CD14-positive monocyte (primary cell): ENCODE measurements around the gene CABP7. TPM values are rescaled to one million over a fixed set of nuclear protein-coding genes. Genes with fewer than 3 reads are reported as not detected.

Experiments used
- DNase-seq, 3 donors: peaks; one replicate each; pipeline ENCODE4 v3.0.0-alpha.2; 2011 to 2022
- H2AFZ ChIP-seq: 2 replicates; pipeline ENCODE4 v1.6.0; 2012; ENCODE audit warnings: mild to moderate bottlenecking, low read depth, low read length, inconsistent platforms; ENCODE audit not compliant: insufficient read depth, poor library complexity, severe bottlenecking
- H3K27ac ChIP-seq, 2 donors: 1 replicate in 1 of 2; 2 replicates in 1 of 2; pipeline ENCODE4 v1.5.1; 2012 to 2013; ENCODE audit warnings: low read length in 2 of 2, control low read depth in 1 of 2, inconsistent platforms in 1 of 2, low read depth in 1 of 2, mild to moderate bottlenecking in 1 of 2
- H3K27me3 ChIP-seq, 2 donors: one replicate each; pipeline versions ENCODE4 v1.6.0 to v1.6.1; 2011 to 2013; ENCODE audit warnings: low read length in 2 of 2; ENCODE audit not compliant: control insufficient read depth in 2 of 2, insufficient read depth in 2 of 2
- H3K36me3 ChIP-seq, 2 donors: replicated peaks in 1 of 2; 1 replicate in 1 of 2; 2 replicates in 1 of 2; pipeline versions ENCODE4 v1.5.1 to v1.6.1; 2012 to 2013; ENCODE audit warnings: low read length in 2 of 2, control low read depth in 1 of 2, inconsistent platforms in 1 of 2, mild to moderate bottlenecking in 1 of 2; ENCODE audit not compliant: insufficient read depth in 2 of 2, control insufficient read depth in 1 of 2
- H3K4me1 ChIP-seq, 2 donors: 1 replicate in 1 of 2; 2 replicates in 1 of 2; pipeline versions ENCODE4 v1.5.1 to v1.6.1; 2012 to 2013; ENCODE audit warnings: low read length in 2 of 2, control low read depth in 1 of 2, inconsistent platforms in 1 of 2, mild to moderate bottlenecking in 1 of 2, moderate library complexity in 1 of 2; ENCODE audit not compliant: insufficient read depth in 2 of 2, control insufficient read depth in 1 of 2
- H3K4me2 ChIP-seq: replicated peaks from 2 replicates; pipeline ENCODE3; 2012; ENCODE audit warnings: low read length, moderate library complexity, mild to moderate bottlenecking; ENCODE audit not compliant: poor library complexity, severe bottlenecking; ENCODE audit errors: extremely low read depth
- H3K4me3 ChIP-seq, 3 experiments: fragments of 200-600 bp in 1 of 3; sonication (generic) in 1 of 3; replicated peaks in 1 of 3; 1 replicate in 2 of 3; 2 replicates in 1 of 3; pipeline ENCODE4 v1.5.1; 2011 to 2013; ENCODE audit warnings: low read length in 3 of 3, mild to moderate bottlenecking in 3 of 3, control low read depth in 2 of 3, low read depth in 2 of 3, inconsistent platforms in 1 of 3, moderate library complexity in 1 of 3
- H3K79me2 ChIP-seq: 2 replicates; pipeline ENCODE4 v1.6.0; 2012; ENCODE audit warnings: mild to moderate bottlenecking, control low read depth, inconsistent platforms, low read length, moderate library complexity; ENCODE audit not compliant: insufficient read depth
- H3K9ac ChIP-seq: 2 replicates; pipeline ENCODE4 v1.6.0; 2017; ENCODE audit warnings: low read length, mild to moderate bottlenecking; ENCODE audit not compliant: insufficient read depth, poor library complexity, severe bottlenecking
- H3K9me3 ChIP-seq, 2 donors: replicated peaks in 1 of 2; 1 replicate in 1 of 2; 2 replicates in 1 of 2; pipeline versions ENCODE4 v1.5.1 to v1.6.1; 2012 to 2013; ENCODE audit warnings: low read length in 2 of 2, control low read depth in 1 of 2; ENCODE audit not compliant: control insufficient read depth in 1 of 2, insufficient read depth in 1 of 2
- H4K20me1 ChIP-seq: 2 replicates; pipeline ENCODE4 v1.6.0; 2012; ENCODE audit warnings: mild to moderate bottlenecking, low read length, control low read depth, moderate library complexity; ENCODE audit not compliant: insufficient read depth
- H3K27ac Mint-ChIP-seq, 7 donors: one replicate each; pipeline ENCODE4 v1.8.0; 2020; ENCODE audit warnings: mild to moderate bottlenecking in 7 of 7, mixed read lengths in 7 of 7, moderate library complexity in 6 of 7, inconsistent platforms in 2 of 7
- H3K27me3 Mint-ChIP-seq, 3 donors: one replicate each; pipeline ENCODE4 v1.8.0; 2021 to 2022; ENCODE audit warnings: low read depth in 3 of 3, mild to moderate bottlenecking in 3 of 3, mixed read lengths in 3 of 3, moderate library complexity in 3 of 3, inconsistent platforms in 1 of 3
- H3K36me3 Mint-ChIP-seq, 2 donors: one replicate each; pipeline ENCODE4 v1.8.0; 2020; ENCODE audit warnings: mixed read lengths in 2 of 2, inconsistent platforms in 1 of 2, mild to moderate bottlenecking in 1 of 2
- H3K4me1 Mint-ChIP-seq: one replicate; pipeline ENCODE4 v1.8.0; 2020; ENCODE audit warnings: mild to moderate bottlenecking, mixed read lengths
- H3K4me3 Mint-ChIP-seq, 2 donors: one replicate each; pipeline ENCODE4 v1.8.0; 2020; ENCODE audit warnings: mild to moderate bottlenecking in 2 of 2, mixed read lengths in 2 of 2, moderate library complexity in 1 of 2
- H3K9me3 Mint-ChIP-seq, 7 donors: one replicate each; pipeline ENCODE4 v1.8.0; 2020 to 2022; ENCODE audit warnings: mixed read lengths in 7 of 7, mild to moderate bottlenecking in 6 of 7, moderate library complexity in 6 of 7, inconsistent platforms in 2 of 7
- WGBS: methylation state at CpG from one replicate; pipeline ENCODE4 v1.1.5; 2013; ENCODE audit warnings: missing lambda C conversion rate; ENCODE audit not compliant: insufficient coverage; 5-methylcytosine and 5-hydroxymethylcytosine counted together
- intact Hi-C, 2 donors: fragments of 100-400 bp; cut with micrococcal nuclease; formaldehyde crosslinking; loops; one replicate each; pipeline versions ENCODE4 v1.15.0 to v1.15.1; 2023
- polyA plus RNA-seq, 3 donors: library from polyadenylated mRNA; depleted of rRNA in 1 of 3; unstranded in 2 of 3; stranded (reverse) in 1 of 3; fragments of 300-500 nt in 2 of 3; fragments of >200 nt in 1 of 3; fragmentation: Illumina TruSeq in 2 of 3; gene quantifications; 1 replicate in 2 of 3; 2 replicates in 1 of 3; pipeline ENCODE4 v1.2.3, GENCODE V29; 2012 to 2021
- TF ChIP-seq, protein P1 (sequence below): fragments of 200-600 bp; IDR thresholded peaks from one replicate; pipeline ENCODE4 v1.8.0; 2022; ENCODE audit warnings: antibody characterized with exemption, mild to moderate bottlenecking

The CABP7 gene
- polyA plus RNA-seq, 3 donors: 0.11 to 0.14 TPM; not detected in 1

DNA sequence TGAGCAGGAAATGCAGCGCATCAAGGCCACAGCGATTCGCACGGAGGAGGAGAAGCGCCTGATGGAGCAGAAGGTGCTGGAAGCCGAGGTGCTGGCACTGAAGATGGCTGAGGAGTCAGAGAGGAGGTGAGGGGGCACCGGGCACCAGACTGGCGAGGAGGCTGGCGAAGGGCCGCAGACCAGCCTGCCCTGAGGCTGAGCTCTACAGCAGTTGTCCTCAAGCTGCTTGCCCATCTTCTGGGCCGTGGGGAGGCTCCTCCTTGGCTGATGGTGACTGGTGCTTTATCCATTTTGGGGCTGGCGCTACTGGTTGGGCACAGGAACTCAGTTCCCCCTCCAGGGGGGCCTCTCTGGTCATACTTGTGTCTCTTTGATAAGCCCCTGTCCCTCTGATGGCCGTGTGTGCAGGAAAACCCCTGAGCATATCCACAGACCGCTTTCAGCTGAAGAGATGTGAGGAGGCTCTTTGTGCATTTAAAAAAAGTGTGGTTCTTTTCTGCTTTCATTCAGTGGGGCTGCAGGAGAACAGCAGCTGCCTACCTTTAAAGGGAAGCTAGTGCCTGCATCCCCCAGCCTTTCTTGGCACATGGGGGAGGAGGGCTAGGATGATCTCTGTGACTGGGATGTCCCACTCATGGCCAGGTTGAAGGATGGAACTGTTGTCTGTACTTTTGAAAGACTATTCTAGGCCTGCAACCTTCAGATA, 46.3 kb upstream of the CABP7 start:
- peaks cover 90 to 98% of the 10 kb centered on the region in 2 donors for H3K36me3 ChIP-seq
- H2AFZ ChIP-seq: no peak overlapping the region
- TF ChIP-seq, protein P1, sequence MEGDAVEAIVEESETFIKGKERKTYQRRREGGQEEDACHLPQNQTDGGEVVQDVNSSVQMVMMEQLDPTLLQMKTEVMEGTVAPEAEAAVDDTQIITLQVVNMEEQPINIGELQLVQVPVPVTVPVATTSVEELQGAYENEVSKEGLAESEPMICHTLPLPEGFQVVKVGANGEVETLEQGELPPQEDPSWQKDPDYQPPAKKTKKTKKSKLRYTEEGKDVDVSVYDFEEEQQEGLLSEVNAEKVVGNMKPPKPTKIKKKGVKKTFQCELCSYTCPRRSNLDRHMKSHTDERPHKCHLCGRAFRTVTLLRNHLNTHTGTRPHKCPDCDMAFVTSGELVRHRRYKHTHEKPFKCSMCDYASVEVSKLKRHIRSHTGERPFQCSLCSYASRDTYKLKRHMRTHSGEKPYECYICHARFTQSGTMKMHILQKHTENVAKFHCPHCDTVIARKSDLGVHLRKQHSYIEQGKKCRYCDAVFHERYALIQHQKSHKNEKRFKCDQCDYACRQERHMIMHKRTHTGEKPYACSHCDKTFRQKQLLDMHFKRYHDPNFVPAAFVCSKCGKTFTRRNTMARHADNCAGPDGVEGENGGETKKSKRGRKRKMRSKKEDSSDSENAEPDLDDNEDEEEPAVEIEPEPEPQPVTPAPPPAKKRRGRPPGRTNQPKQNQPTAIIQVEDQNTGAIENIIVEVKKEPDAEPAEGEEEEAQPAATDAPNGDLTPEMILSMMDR: no peak
- no peaks in the 10 kb centered on the region for H4K20me1 ChIP-seq
- no peak overlapping the region for H3K4me3 ChIP-seq
- Mint-ChIP-seq H3K9me3 (no peaks in the 10 kb centered on the region), H3K36me3 (peaks cover 90 to 97% of the 10 kb centered on the region in 2 donors), H3K27me3 (peaks cover 0 to 2% (median 0%) of the 10 kb centered on the region in 3 donors), H3K27ac (peak overlapping the region in 1 of 7 donors; percentile 44), H3K4me1 (no peaks in the 10 kb centered on the region), H3K4me3 (no peak overlapping the region)
- no peaks in the 10 kb centered on the region for H3K27me3 ChIP-seq
- H3K9ac ChIP-seq: no peak overlapping the region
- H3K4me1 ChIP-seq: no peaks in the 10 kb centered on the region
- no peaks in the 10 kb centered on the region for H3K79me2 ChIP-seq
- DNase-seq: no peak
- no peak overlapping the region for H3K4me2 ChIP-seq
- H3K9me3 ChIP-seq: no peaks in the 10 kb centered on the region
- WGBS: 95% methylated on average over 13 of the region's 14 CpGs
- H3K27ac ChIP-seq: no peak overlapping the region
- intact Hi-C loops: no loop called here

DNA sequence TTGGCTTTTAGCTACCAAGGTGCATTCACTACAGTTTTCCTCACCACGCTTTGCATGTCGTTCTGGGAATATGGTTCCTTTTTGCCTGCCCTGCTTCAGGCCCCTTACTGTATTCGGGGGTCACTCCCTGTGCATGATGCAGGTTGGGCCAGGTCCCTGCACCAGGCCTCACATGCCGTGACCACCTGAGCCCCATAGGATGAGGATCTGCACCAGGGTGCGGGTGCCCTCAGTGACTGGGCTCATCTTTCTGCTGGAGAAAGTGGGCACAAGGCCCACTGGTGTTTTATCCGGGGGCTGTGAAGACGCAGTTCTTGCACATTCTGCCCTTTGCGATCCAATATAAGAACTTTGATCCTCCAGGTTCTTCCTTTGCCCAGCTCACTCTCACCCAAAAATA, 45.7 kb upstream of the CABP7 start:
- H3K36me3 Mint-ChIP-seq: peaks cover 90 to 97% of the 10 kb centered on the region in 2 donors
- Histone ChIP-seq H3K9ac (no peak overlapping the region), H3K4me3 (no peak overlapping the region), H3K4me2 (no peak overlapping the region), H3K27me3 (no peaks in the 10 kb centered on the region), H3K79me2 (no peaks in the 10 kb centered on the region), H3K4me1 (no peaks in the 10 kb centered on the region), H3K27ac (no peak overlapping the region), H3K9me3 (no peaks in the 10 kb centered on the region), H2AFZ (no peak overlapping the region), H4K20me1 (no peaks in the 10 kb centered on the region), H3K36me3 (peaks cover 90 to 98% of the 10 kb centered on the region in 2 donors)
- TF ChIP-seq, protein P1: no peak
- H3K4me3 Mint-ChIP-seq: no peak overlapping the region
- WGBS: 98% methylated on average over 8 of the region's 8 CpGs
- H3K27ac Mint-ChIP-seq: no peak overlapping the region
- DNase-seq: no peak
- no peaks in the 10 kb centered on the region for H3K27me3 Mint-ChIP-seq
- no peaks in the 10 kb centered on the region for H3K9me3 Mint-ChIP-seq
- intact Hi-C loops: no loop called here
- no peaks in the 10 kb centered on the region for H3K4me1 Mint-ChIP-seq
